ENCODE data around the gene CPZ.

Gene CPZ

GRCh38 chr4:8550691-8551090 is 41.9 kb upstream of the CPZ start:
- in situ Hi-C loops (cut with HindIII; ENCODE audit: low pct_unique_long_range_greater_than_20kb, low sequenced_read_pairs) = no loop called here
- no peak for DNase-seq (ENCODE audit: low read depth in 1 of 2, low spot score in 1 of 2)
- TF ChIP-seq JUND (IDR thresholded peaks at IDR 0.05; ENCODE audit: low read depth) = no peak

- TF ChIP-seq JUND (IDR thresholded peaks at IDR 0.05; ENCODE audit: low read depth) = no peak
- no peak for DNase-seq (ENCODE audit: low read depth in 1 of 2, low spot score in 1 of 2)
- in situ Hi-C loops (cut with HindIII; ENCODE audit: low pct_unique_long_range_greater_than_20kb, low sequenced_read_pairs) = no loop called here
These were observed 40.5 kb upstream of the CPZ start for GRCh38 chr4:8552024-8552423.

- TF ChIP-seq JUND (IDR thresholded peaks at IDR 0.05; ENCODE audit: low read depth) = no peak
- DNase-seq (ENCODE audit: low read depth in 1 of 2, low spot score in 1 of 2) = no peak
- in situ Hi-C loops (cut with HindIII; ENCODE audit: low pct_unique_long_range_greater_than_20kb, low sequenced_read_pairs) = no loop called here
These were observed 39.9 kb upstream of the CPZ start for GRCh38 chr4:8552581-8553205.

GRCh38 chr4:8553216-8553615 is 39.3 kb upstream of the CPZ start:
- no peak for TF ChIP-seq JUND (IDR thresholded peaks at IDR 0.05; ENCODE audit: low read depth)
- DNase-seq (ENCODE audit: low read depth in 1 of 2, low spot score in 1 of 2) = no peak
- in situ Hi-C loops (cut with HindIII; ENCODE audit: low pct_unique_long_range_greater_than_20kb, low sequenced_read_pairs) = no loop called here

- no peak for TF ChIP-seq JUND (IDR thresholded peaks at IDR 0.05; ENCODE audit: low read depth)
- no peak for DNase-seq (ENCODE audit: low read depth in 1 of 2, low spot score in 1 of 2)
- in situ Hi-C loops (cut with HindIII; ENCODE audit: low pct_unique_long_range_greater_than_20kb, low sequenced_read_pairs) = no loop called here
These were observed 38.6 kb upstream of the CPZ start for GRCh38 chr4:8553991-8554405.

DNA sequence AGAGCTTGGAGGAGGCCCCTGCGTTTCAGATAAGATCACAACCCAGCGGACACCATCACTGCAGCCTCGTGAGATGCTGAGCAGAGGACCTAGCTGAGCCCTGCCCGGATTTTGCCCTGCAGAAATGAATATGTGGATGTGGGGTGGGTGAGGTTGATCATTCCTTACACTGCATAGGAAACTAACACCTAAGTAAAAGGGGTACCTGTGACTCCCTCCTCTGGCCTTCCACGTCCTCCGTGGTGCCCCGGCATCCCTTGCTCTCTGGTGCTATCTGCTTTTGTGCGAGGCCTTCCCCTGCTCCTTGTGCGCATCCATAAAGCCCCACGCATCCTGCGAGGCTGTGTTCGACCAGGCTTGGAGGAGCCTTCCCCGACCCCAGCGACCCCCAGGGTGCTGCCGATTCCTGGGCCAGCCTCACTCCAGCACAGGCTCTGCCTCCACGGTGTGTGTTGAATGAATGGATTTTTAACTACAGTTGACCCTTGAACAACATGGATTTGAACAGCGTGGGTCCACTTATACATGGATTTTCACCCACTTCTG is 37.9 kb upstream of the CPZ start:
- no peak for DNase-seq (ENCODE audit: low read depth in 1 of 2, low spot score in 1 of 2)
- no peak for TF ChIP-seq JUND (IDR thresholded peaks at IDR 0.05; ENCODE audit: low read depth)
- in situ Hi-C loops (cut with HindIII; ENCODE audit: low pct_unique_long_range_greater_than_20kb, low sequenced_read_pairs) = no loop called here

DNA sequence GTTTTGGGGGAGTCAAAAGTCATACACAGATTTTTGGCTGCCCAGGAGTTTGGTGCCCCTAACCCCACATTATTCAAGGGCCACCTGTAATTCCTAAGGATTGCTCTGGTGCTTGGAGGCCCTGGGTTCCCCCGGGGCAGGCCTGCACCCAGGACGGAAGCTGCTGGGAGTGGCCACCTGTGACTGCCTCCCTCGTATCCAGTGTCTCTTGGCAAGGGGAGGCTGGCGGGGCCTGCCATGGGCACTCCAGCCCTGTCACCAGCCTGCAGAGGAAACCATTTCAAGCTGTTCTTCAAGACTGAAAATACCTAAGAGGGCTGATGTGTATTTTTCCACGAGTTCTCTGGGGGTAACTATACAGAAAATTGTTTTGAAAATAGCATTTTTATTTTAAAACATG is 36.8 kb upstream of the CPZ start:
- no peak for TF ChIP-seq JUND (IDR thresholded peaks at IDR 0.05; ENCODE audit: low read depth)
- in situ Hi-C loops (cut with HindIII; ENCODE audit: low pct_unique_long_range_greater_than_20kb, low sequenced_read_pairs) = no loop called here
- no peak for DNase-seq (ENCODE audit: low read depth in 1 of 2, low spot score in 1 of 2)

DNA sequence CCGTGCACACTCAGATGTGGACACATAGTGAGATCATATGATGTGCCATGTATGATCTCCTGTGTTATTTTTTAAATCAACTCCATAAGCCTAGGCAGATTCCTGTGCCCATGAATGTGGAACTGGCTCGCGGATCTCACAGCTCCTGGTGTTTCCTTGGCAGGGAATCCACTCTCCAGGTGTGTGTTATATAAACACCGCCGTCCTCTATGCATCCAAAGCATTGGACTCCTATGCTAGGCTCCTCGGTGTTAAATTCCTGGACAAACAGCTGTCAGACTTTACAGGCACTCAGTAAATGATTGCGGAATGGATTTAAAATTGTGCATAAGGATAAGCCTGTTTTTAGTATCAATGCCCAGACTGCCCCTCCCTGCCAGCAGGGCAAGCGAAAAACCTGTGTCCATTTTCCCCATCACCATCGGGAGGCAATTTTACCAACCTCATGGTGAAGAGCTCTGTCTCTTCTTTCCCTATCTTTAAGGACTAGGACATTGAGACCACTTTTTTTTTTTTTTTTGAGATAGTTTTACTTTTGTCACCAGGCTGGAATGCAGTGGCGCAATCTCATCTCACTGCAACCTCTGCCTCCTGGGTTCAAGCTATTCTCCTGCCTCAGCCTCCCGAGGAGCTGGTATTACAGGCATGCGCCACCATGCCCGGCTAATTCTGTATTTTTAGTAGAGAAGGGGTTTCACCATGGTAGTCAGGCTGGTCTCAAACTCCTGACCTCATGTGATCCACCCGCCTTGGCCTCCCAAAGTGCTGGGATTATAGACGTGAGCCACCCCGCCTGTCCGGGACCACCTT is 36.0 kb upstream of the CPZ start:
- in situ Hi-C loops (cut with HindIII; ENCODE audit: low pct_unique_long_range_greater_than_20kb, low sequenced_read_pairs) = no loop called here
- DNase-seq (ENCODE audit: low read depth in 1 of 2, low spot score in 1 of 2) = no peak
- TF ChIP-seq JUND (IDR thresholded peaks at IDR 0.05; ENCODE audit: low read depth) = no peak

- no peak for DNase-seq (ENCODE audit: low read depth in 1 of 2, low spot score in 1 of 2)
- in situ Hi-C loops (cut with HindIII; ENCODE audit: low pct_unique_long_range_greater_than_20kb, low sequenced_read_pairs) = no loop called here
- TF ChIP-seq JUND (IDR thresholded peaks at IDR 0.05; ENCODE audit: low read depth) = no peak
These were observed 35.2 kb upstream of the CPZ start for GRCh38 chr4:8557151-8558076.

- DNase-seq (ENCODE audit: low read depth in 1 of 2, low spot score in 1 of 2) = no peak
- no peak for TF ChIP-seq JUND (IDR thresholded peaks at IDR 0.05; ENCODE audit: low read depth)
- in situ Hi-C loops (cut with HindIII; ENCODE audit: low pct_unique_long_range_greater_than_20kb, low sequenced_read_pairs) = no loop called here
These were observed 34.2 kb upstream of the CPZ start for GRCh38 chr4:8558080-8558960.

DNA sequence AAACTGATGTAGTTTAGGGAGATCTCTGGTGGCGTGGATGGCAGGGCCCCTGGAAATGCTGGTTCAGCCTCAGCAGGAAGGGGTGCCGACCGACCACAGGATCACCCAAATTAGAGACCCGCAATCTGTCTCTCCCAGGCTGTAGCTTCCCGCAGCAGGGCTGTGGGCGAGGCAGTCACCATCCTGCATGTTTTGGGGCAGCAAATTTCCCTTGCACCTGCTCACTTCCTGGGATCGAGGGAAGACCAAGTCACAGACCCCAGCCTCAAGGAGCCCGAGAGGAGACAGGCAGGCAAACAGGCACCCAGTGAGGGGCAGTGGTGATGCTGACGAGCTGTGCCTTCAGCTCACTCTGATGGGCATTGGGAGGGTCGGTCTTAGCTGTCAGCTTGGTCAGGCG is 33.6 kb upstream of the CPZ start:
- in situ Hi-C loops (cut with HindIII; ENCODE audit: low pct_unique_long_range_greater_than_20kb, low sequenced_read_pairs) = no loop called here
- no peak for DNase-seq (ENCODE audit: low read depth in 1 of 2, low spot score in 1 of 2)
- TF ChIP-seq JUND (IDR thresholded peaks at IDR 0.05; ENCODE audit: low read depth) = no peak
